Thyroid gland (tissue), 4 donors: ENCODE results near the gene RAB5B. TPM values are rescaled to one million over a fixed set of nuclear protein-coding genes. Genes with fewer than 3 reads are reported as not detected.
A peak's percentile ranks its signal among the peaks of the same experiment; 100 is the strongest.

Experiments used
- DNase-seq, 2 donors: peaks; one replicate each; pipeline ENCODE4 v3.0.0-alpha.2; 2019
- H3K27ac ChIP-seq, 3 donors: fragments of 200-600 bp; sonication (generic); 1 replicate in 2 of 3; 2 replicates in 1 of 3; pipeline ENCODE4 v1.5.1; 2016 to 2019; ENCODE audit warnings: mild to moderate bottlenecking in 1 of 3, moderate library complexity in 1 of 3
- H3K27me3 ChIP-seq: fragments of 200-600 bp; sonication (generic); one replicate; pipeline ENCODE4 v1.5.1; 2019
- H3K36me3 ChIP-seq, 2 donors: fragments of 200-600 bp; sonication (generic); one replicate each; pipeline ENCODE4 v1.5.1; 2016 to 2019
- H3K4me1 ChIP-seq, 2 donors: fragments of 200-600 bp; sonication (generic); one replicate each; pipeline ENCODE4 v1.5.1; 2017 to 2019
- H3K4me3 ChIP-seq, 3 donors: fragments of 200-600 bp; sonication (generic); replicated peaks in 1 of 3; 1 replicate in 2 of 3; 2 replicates in 1 of 3; pipeline ENCODE4 v1.5.1; 2016; ENCODE audit warnings: mild to moderate bottlenecking in 1 of 3
- H3K9me3 ChIP-seq: fragments of 200-600 bp; sonication (generic); one replicate; pipeline ENCODE4 v1.5.1; 2017
- POLR2A ChIP-seq, 2 donors: fragments of 450-650 bp; IDR thresholded peaks; one replicate each; pipeline ENCODE4 v1.6.1; 2017; ENCODE audit warnings: antibody characterized with exemption in 2 of 2, mild to moderate bottlenecking in 2 of 2, moderate library complexity in 1 of 2
- WGBS, 2 donors: methylation state at CpG; one replicate each; pipeline ENCODE4 v1.1.5; 2017; 5-methylcytosine and 5-hydroxymethylcytosine counted together
- intact Hi-C: fragments of 100-400 bp; cut with DNase I; formaldehyde crosslinking; loops from one replicate; pipeline ENCODE4 v1.15.1; 2023
- total RNA-seq, 4 donors: library from RNA; depleted of rRNA; stranded (reverse); fragments of >200 nt; gene quantifications; one replicate each; pipeline ENCODE4 v1.2.3, GENCODE V29; 2016
- TF ChIP-seq, protein P1 (sequence below), 6 experiments: fragments of 200-600 bp in 3 of 6; fragments of 450-650 bp in 3 of 6; sonication (generic) in 3 of 6; IDR thresholded peaks; one replicate each; pipeline ENCODE4 v1.5.1; 2016 to 2019; ENCODE audit warnings: antibody characterized with exemption in 6 of 6, mild to moderate bottlenecking in 2 of 6, inconsistent platforms in 1 of 6, moderate library complexity in 1 of 6

RAB5B gene
- total RNA-seq, 4 donors from 2014 or later, result 104 to 119 (median 107) TPM

DNA sequence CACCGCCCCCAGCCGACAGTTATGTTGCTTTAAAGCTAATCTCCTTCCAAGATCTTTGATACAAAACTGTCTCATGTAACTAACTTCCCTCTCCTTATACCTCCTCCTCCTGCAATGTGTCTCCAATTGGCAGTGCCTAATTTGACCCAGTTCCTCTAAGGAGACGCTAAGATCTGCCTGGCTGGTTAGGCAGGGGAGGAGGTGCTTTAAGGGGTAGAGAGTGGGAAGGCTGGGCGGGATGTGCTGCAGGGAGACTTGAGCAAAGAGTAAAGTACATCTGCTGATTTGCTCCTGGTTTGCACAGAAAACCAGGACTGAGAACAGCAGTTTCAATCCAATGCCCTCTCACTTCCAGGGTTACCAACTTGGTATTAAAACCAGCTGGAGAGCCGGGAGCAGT lies 39.6 kb downstream of the RAB5B start:
- no peaks in the 10 kb centered on the region for H3K27me3 ChIP-seq
- H3K36me3 ChIP-seq, result no peaks in the 10 kb centered on the region
- H3K9me3 ChIP-seq, result no peaks in the 10 kb centered on the region
- H3K27ac ChIP-seq, result peak overlapping the region; percentile 87 to 88 (median 88)
- peaks cover 23 to 24% of the 10 kb centered on the region in 2 donors for H3K4me1 ChIP-seq
- TF ChIP-seq POLR2A (IDR thresholded peaks at IDR 0.05), result peak in 1 of 2 donors; percentile 43
- TF ChIP-seq, protein P1, sequence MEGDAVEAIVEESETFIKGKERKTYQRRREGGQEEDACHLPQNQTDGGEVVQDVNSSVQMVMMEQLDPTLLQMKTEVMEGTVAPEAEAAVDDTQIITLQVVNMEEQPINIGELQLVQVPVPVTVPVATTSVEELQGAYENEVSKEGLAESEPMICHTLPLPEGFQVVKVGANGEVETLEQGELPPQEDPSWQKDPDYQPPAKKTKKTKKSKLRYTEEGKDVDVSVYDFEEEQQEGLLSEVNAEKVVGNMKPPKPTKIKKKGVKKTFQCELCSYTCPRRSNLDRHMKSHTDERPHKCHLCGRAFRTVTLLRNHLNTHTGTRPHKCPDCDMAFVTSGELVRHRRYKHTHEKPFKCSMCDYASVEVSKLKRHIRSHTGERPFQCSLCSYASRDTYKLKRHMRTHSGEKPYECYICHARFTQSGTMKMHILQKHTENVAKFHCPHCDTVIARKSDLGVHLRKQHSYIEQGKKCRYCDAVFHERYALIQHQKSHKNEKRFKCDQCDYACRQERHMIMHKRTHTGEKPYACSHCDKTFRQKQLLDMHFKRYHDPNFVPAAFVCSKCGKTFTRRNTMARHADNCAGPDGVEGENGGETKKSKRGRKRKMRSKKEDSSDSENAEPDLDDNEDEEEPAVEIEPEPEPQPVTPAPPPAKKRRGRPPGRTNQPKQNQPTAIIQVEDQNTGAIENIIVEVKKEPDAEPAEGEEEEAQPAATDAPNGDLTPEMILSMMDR (IDR thresholded peaks at IDR 0.05), result no peak
- no peak overlapping the region for H3K4me3 ChIP-seq
- intact Hi-C loops, result no loop called here
- peak; percentile 83 for DNase-seq
- WGBS, 2 donors, result 42 to 57% methylated on average over 5 of the region's 5 CpGs

DNA sequence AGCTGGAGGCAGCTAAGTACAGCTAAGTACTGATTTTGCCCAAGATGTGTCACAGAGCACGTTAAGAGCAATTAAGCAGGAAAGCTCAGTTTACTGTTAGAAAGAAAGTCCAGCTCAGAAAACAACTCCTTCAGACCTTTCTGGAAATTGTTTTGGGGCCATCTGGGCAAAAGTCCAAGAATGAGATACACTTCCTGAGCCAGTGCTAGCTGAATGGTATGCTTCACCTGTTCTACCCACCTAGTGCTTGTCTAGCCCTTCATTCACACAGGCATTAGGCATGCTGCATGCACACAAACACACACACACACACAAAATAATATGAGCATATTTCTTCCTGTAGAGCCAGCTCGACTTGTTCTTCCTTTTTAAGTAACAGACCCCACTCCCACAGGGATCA lies 40.3 kb downstream of the RAB5B start:
- TF ChIP-seq, protein P1 (IDR thresholded peaks at IDR 0.05), result no peak
- peak in 1 of 2 donors; percentile 22 for TF ChIP-seq POLR2A (IDR thresholded peaks at IDR 0.05)
- intact Hi-C loops, result no loop called here
- no peaks in the 10 kb centered on the region for H3K36me3 ChIP-seq
- peaks cover 23 to 24% of the 10 kb centered on the region in 2 donors for H3K4me1 ChIP-seq
- H3K9me3 ChIP-seq, result no peaks in the 10 kb centered on the region
- peak overlapping the region; percentile 87 to 88 (median 88) for H3K27ac ChIP-seq
- H3K27me3 ChIP-seq, result no peaks in the 10 kb centered on the region
- WGBS, 2 donors, result 16 to 19% methylated on average over 2 of the region's 2 CpGs
- H3K4me3 ChIP-seq, result no peak overlapping the region
- peak; percentile 73 to 77 for DNase-seq

DNA sequence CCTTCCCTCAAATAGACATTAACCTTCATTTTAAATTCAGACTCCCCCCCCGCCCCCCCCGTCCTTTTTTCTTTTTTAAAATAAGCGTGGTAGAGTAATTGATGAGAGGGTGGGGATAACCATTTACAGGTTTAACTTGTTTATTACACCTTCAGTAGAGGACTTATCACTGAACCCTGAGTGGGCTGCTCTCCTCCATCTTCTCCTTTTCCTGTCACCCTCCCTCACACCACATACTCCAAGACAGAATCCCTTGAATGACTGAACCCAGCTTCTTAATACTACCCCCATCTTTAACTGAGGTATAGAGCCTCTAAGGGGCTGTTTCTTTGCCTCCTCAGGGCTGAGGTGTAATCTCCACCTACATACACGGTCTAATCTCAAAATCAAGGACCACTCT lies 43.3 kb downstream of the RAB5B start:
- H3K4me3 ChIP-seq, result no peak overlapping the region
- DNase-seq, result no peak
- WGBS, 2 donors, result 91 to 93% methylated on average over 4 of the region's 4 CpGs
- TF ChIP-seq, protein P1 (IDR thresholded peaks at IDR 0.05), result no peak
- TF ChIP-seq POLR2A (IDR thresholded peaks at IDR 0.05), result no peak
- no peaks in the 10 kb centered on the region for H3K27me3 ChIP-seq
- H3K4me1 ChIP-seq, result peaks cover 24 to 42% of the 10 kb centered on the region in 2 donors
- H3K27ac ChIP-seq, result no peak overlapping the region
- H3K9me3 ChIP-seq, result no peaks in the 10 kb centered on the region
- H3K36me3 ChIP-seq, result no peaks in the 10 kb centered on the region
- intact Hi-C loops, result no loop called here

DNA sequence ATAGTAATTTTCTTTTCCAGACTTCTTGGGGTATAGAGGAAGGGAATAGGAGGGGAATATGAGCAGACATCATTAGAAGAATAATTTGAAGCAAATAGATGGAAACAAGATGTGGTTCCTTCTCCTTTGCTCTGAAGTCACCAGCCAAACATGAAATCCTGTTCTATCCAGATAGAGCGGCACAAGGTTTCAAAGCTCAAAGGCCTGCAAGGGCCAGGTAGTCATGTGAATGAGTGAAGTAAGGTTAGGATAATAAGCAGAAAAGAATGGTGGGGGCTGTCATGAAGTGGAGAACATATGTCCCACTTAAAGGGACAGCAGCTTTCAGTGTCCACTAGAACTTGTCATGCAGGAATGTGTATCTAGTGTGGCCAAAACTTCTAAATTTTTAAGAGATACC lies 44.5 kb downstream of the RAB5B start:
- intact Hi-C loops, result no loop called here
- 100% methylated on average over 1 of the region's 1 CpG for WGBS, 2 donors
- TF ChIP-seq, protein P1 (IDR thresholded peaks at IDR 0.05), result no peak
- TF ChIP-seq POLR2A (IDR thresholded peaks at IDR 0.05), result no peak
- H3K27ac ChIP-seq, result no peak overlapping the region
- no peaks in the 10 kb centered on the region for H3K27me3 ChIP-seq
- no peaks in the 10 kb centered on the region for H3K9me3 ChIP-seq
- peaks cover 18 to 38% of the 10 kb centered on the region in 2 donors for H3K4me1 ChIP-seq
- no peaks in the 10 kb centered on the region for H3K36me3 ChIP-seq
- no peak for DNase-seq
- H3K4me3 ChIP-seq, result no peak overlapping the region

DNA sequence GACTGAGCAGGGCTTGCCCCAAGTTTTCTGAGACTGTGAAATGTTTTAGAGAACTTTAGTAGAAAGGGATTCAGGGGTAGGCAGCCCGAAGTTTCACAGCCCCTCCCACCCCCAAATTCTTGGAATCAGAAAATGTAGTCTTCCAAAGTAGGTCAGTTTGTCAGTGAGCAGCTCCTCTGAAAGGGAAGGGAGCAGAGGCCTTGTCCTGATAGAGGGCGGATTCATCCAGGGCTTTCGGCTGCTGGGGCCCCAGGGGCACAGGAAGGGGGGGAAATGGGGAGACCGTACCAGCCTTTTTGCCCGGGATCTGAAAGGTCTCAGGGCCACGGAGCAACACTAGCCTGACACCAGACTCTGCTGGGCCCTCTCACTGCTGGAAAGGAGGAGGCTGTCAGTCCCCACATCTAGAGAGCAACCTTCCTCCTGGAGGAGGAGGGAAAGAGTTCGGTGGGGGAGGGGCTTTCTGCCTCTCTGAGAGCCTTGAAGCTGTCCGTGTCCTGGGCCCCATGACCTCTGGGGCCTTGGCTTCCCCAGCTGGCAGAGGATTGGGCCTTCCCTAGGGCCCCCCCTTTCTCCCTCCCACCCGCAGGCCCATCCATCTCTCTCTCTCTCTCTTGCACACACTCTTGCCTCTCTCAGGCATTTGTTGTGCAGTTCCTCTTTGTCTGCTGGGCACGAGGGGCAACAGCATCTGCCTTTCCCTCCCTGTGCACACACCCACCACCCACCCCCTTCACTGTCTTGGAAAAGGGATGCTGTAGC lies 46.7 kb downstream of the RAB5B start, which contains the start of gene IKZF4:
Gene IKZF4, plus strand, starts transcription at position 621 of the 762 bp plus-strand sequence. CDS start 451 bp downstream, outside the sequence.
- Histone ChIP-seq H3K27ac (peak within 1 kb of the TSS; percentile 23 to 56 (median 48)), H3K9me3 (no peaks in the 10 kb centered on the region), H3K36me3 (no peaks in the 10 kb centered on the region), H3K4me3 (peak within 1 kb of the TSS in 1 of 3 donors; percentile 18), H3K4me1 (peaks cover 0 to 20% of the 10 kb centered on the region in 2 donors), H3K27me3 (no peaks in the 10 kb centered on the region)
- DNase-seq, result peak; percentile 60 to 69
- 16 to 26% methylated on average over 8 to 10 of the region's 10 CpGs for WGBS, 2 donors
- intact Hi-C loops, result no loop called here
- TF ChIP-seq POLR2A (IDR thresholded peaks at IDR 0.05), result no peak
- TF ChIP-seq, protein P1 (IDR thresholded peaks at IDR 0.05), result no peak
